B cell (primary cell): ENCODE data around the gene MRM2. TPM values are rescaled to one million over a fixed set of nuclear protein-coding genes. Genes with fewer than 3 reads are reported as not detected.
"Not testable (repeated sequence)": the region's sequence is repeated elsewhere in the genome, so short reads cannot be mapped to it uniquely, and the experiment has no call there.

Experiments used
- ATAC-seq: fragments of 200-7000 bp; cut with Tn5 transposase; one replicate; pipeline ENCODE4 v1.10.0; 2021; ENCODE audit warnings: low read depth, mild to moderate bottlenecking, moderate number of reproducible peaks, moderate library complexity
- CTCF ChIA-PET: fragments of 350-600 bp; sonication (Branson Sonifier 250); formaldehyde crosslinking; loops from one replicate; lab custom pipeline; 2021; ENCODE audit warnings: antibody characterized with exemption, inconsistent platforms; lab: Charles Lee
- POLR2A ChIA-PET: fragments of 350-600 bp; sonication (Branson Sonifier 250); formaldehyde crosslinking; loops from one replicate; lab custom pipeline; 2021; ENCODE audit warnings: antibody characterized with exemption; lab: Charles Lee
- DNase-seq: peaks from one replicate; pipeline ENCODE4 v3.0.0; 2013
- H2AFZ ChIP-seq: 2 replicates; pipeline ENCODE4 v1.6.1; 2012; ENCODE audit warnings: mild to moderate bottlenecking, low read depth, low read length; ENCODE audit not compliant: insufficient read depth, poor library complexity, severe bottlenecking
- H3K27ac ChIP-seq, 2 donors: 1 replicate in 1 of 2; 2 replicates in 1 of 2; pipeline ENCODE4 v1.5.1; 2012 to 2013; ENCODE audit warnings: low read length in 2 of 2, mild to moderate bottlenecking in 2 of 2, moderate library complexity in 1 of 2
- H3K27me3 ChIP-seq, 4 experiments: fragments of 200-600 bp in 1 of 4; sonication (generic) in 1 of 4; replicated peaks in 1 of 4; 1 replicate in 2 of 4; 2 replicates in 2 of 4; pipeline versions ENCODE4 v1.6.1 to v1.7.0; 2013 to 2016; ENCODE audit warnings: low read length in 3 of 4, mild to moderate bottlenecking in 2 of 4, mixed read lengths in 1 of 4, moderate library complexity in 1 of 4; ENCODE audit not compliant: insufficient read depth in 4 of 4, control insufficient read depth in 3 of 4; ENCODE audit errors: control extremely low read depth in 1 of 4
- H3K36me3 ChIP-seq, 2 experiments: replicated peaks in 1 of 2; 1 replicate in 1 of 2; 2 replicates in 1 of 2; pipeline versions ENCODE4 v1.6.1 to v1.7.1; 2013; ENCODE audit warnings: low read length in 1 of 2; ENCODE audit not compliant: insufficient read depth in 2 of 2, control insufficient read depth in 1 of 2; ENCODE audit errors: control extremely low read depth in 1 of 2, extremely low read depth in 1 of 2
- H3K4me1 ChIP-seq, 2 donors: fragments of 200-600 bp in 1 of 2; sonication (generic) in 1 of 2; 1 replicate in 1 of 2; 2 replicates in 1 of 2; pipeline versions ENCODE4 v1.5.1 to v1.6.1; 2013 to 2017; ENCODE audit warnings: low read length in 2 of 2; ENCODE audit not compliant: control insufficient read depth in 2 of 2, insufficient read depth in 2 of 2
- H3K4me2 ChIP-seq: replicated peaks from 2 replicates; pipeline ENCODE3; 2012; ENCODE audit warnings: mild to moderate bottlenecking, low read depth, low read length; ENCODE audit not compliant: poor library complexity, severe bottlenecking
- H3K4me3 ChIP-seq, 5 experiments: fragments of 200-600 bp in 1 of 5; sonication (generic) in 1 of 5; 1 replicate in 3 of 5; 2 replicates in 2 of 5; pipeline versions ENCODE4 v1.5.1 to v1.7.0; 2011 to 2016; ENCODE audit warnings: low read length in 4 of 5, mild to moderate bottlenecking in 4 of 5, low read depth in 2 of 5, control low read depth in 1 of 5, moderate library complexity in 1 of 5; ENCODE audit not compliant: insufficient read depth in 1 of 5; ENCODE audit errors: control extremely low read depth in 1 of 5, extremely low read depth in 1 of 5
- H3K79me2 ChIP-seq: fragments of 200-600 bp; sonication (generic); one replicate; pipeline ENCODE4 v1.6.0; 2016; ENCODE audit warnings: low read length; ENCODE audit not compliant: control insufficient read depth, insufficient read depth
- H3K9ac ChIP-seq: fragments of 200-600 bp; sonication (generic); 2 replicates; pipeline ENCODE4 v1.6.1; 2017; ENCODE audit warnings: mild to moderate bottlenecking, low read length, moderate library complexity
- H3K9me3 ChIP-seq, 3 donors: one replicate each; pipeline versions ENCODE4 v1.6.1 to v1.7.1; 2013; ENCODE audit warnings: low read length in 2 of 3; ENCODE audit not compliant: control insufficient read depth in 2 of 3, insufficient read depth in 1 of 3; ENCODE audit errors: control extremely low read depth in 1 of 3
- H4K20me1 ChIP-seq: 2 replicates; pipeline ENCODE4 v1.6.0; 2012; ENCODE audit warnings: mild to moderate bottlenecking, low read length; ENCODE audit not compliant: insufficient read depth, control insufficient read depth, poor library complexity, severe bottlenecking
- H3K27ac Mint-ChIP-seq: one replicate; pipeline ENCODE4 v1.8.0; 2021; ENCODE audit warnings: mixed read lengths
- H3K27me3 Mint-ChIP-seq: one replicate; pipeline ENCODE4 v1.8.0; 2021; ENCODE audit warnings: mixed read lengths
- H3K4me1 Mint-ChIP-seq: one replicate; pipeline ENCODE4 v1.8.0; 2021; ENCODE audit warnings: mixed read lengths
- H3K4me3 Mint-ChIP-seq: one replicate; pipeline ENCODE4 v1.8.0; 2021; ENCODE audit warnings: mixed read lengths
- H3K9me3 Mint-ChIP-seq: one replicate; pipeline ENCODE4 v1.8.0; 2022; ENCODE audit warnings: mixed read lengths; ENCODE audit not compliant: insufficient read depth
- CTCF ChIP-seq: fragments of 200-600 bp; IDR thresholded peaks from one replicate; pipeline ENCODE4 v1.8.0; 2022; ENCODE audit warnings: antibody characterized with exemption, mild to moderate bottlenecking
- EZH2 ChIP-seq: IDR thresholded peaks from 2 replicates; pipeline ENCODE4 v1.6.1; 2012; ENCODE audit warnings: borderline replicate concordance, low read depth, mild to moderate bottlenecking, moderate library complexity, low read length; ENCODE audit not compliant: insufficient read depth, poor library complexity, severe bottlenecking
- WGBS: methylation state at CpG from one replicate; pipeline ENCODE4 v1.1.5; 2013; ENCODE audit warnings: missing lambda C conversion rate; ENCODE audit not compliant: insufficient coverage; 5-methylcytosine and 5-hydroxymethylcytosine counted together
- intact Hi-C: fragments of 100-400 bp; cut with micrococcal nuclease; formaldehyde crosslinking; loops from one replicate; pipeline ENCODE4 v1.10.0; 2022
- polyA plus RNA-seq: library from polyadenylated mRNA; depleted of rRNA; stranded (reverse); fragments of >200 nt; gene quantifications from 2 replicates; pipeline ENCODE4 v1.2.3, GENCODE V29; 2012
- total RNA-seq, 2 donors: library from RNA; stranded (reverse); fragments of 120-200 nt in 1 of 2; gene quantifications; 1 replicate in 1 of 2; 2 replicates in 1 of 2; pipeline versions ENCODE4 v1.2.3 to v1.2.4, GENCODE V29; 2013 to 2022

The MRM2 gene
- total and polyA plus RNA-seq, 2 donors (not counting 1 experiment from before 2014, with no cell fraction given) = 9.2 to 29.0 TPM

DNA sequence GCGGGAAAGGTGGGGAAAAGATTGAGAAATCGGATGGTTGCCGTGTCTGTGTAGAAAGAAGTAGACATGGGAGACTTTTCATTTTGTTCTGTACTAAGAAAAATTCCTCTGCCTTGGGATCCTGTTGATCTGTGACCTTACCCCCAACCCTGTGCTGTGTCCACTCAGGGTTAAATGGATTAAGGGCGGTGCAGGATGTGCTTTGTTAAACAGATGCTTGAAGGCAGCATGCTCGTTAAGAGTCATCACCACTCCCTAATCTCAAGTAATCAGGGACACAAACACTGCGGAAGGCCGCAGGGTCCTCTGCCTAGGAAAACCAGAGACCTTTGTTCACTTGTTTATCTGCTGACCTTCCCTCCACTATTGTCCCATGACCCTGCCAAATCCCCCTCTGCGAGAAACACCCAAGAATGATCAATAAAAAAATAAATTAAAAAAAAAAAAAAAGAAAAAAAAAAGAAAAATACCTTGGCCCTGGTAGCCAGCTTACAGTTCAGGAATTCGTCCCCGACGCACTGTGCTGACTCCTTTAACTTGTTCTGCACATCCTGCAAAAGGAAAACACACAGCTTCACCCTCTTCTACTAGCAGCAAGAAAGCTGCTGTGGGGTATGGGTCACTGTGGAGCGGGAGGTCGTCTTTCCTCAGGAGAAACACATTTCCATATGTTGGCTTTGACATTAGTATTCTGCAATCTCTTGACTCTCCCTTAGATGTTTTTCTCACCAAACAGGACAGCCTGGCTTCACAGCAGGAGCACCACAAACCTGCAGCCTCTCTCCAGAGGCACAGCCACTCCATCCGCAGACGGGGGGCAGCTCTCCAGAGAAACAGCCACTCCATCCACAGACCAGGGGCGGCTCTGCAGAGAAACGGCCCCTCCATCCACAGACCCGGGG lies 27.3 kb upstream of the MRM2 start:
- H3K27ac ChIP-seq, H3K4me2 ChIP-seq, H3K27ac Mint-ChIP-seq, H4K20me1 ChIP-seq, intact Hi-C loops, H3K4me1 Mint-ChIP-seq, H3K27me3 Mint-ChIP-seq, H3K27me3 ChIP-seq, H3K9me3 ChIP-seq, ATAC-seq, DNase-seq, H3K9ac ChIP-seq, H3K4me1 ChIP-seq, H3K4me3 Mint-ChIP-seq, H3K9me3 Mint-ChIP-seq, CTCF ChIA-PET, H2AFZ ChIP-seq, H3K4me3 ChIP-seq: not testable (repeated sequence)
- 88% methylated on average over 5 of the region's 18 CpGs for WGBS
- Histone ChIP-seq H3K79me2 (peaks cover 10% of the 10 kb centered on the region), H3K36me3 (peaks cover 0 to 51% of the 10 kb centered on the region in 2 experiments)
- POLR2A ChIA-PET = interaction anchor here (0.6 kb wide), 1 partner anchor 11 kb away, joined by 3 read pairs; no protein-coding TSS in a partner anchor

GRCh38 chr7:2266911-2267310 lies 24.9 kb upstream of the MRM2 start:
- ATAC-seq = no peak
- intact Hi-C loops = no loop called here
- H3K4me3 Mint-ChIP-seq = no peak overlapping the region
- H3K27ac Mint-ChIP-seq = no peak overlapping the region
- Histone ChIP-seq H3K9me3 (no peaks in the 10 kb centered on the region), H3K36me3 (peaks cover 0 to 57% of the 10 kb centered on the region in 2 experiments), H3K4me2 (no peak overlapping the region), H4K20me1 (no peaks in the 10 kb centered on the region), H3K4me3 (no peak overlapping the region), H2AFZ (no peak overlapping the region), H3K27ac (no peak overlapping the region), H3K4me1 (peaks cover 7 to 8% of the 10 kb centered on the region in 2 donors), H3K79me2 (peaks cover 10% of the 10 kb centered on the region), H3K27me3 (no peaks in the 10 kb centered on the region), H3K9ac (no peak overlapping the region)
- H3K4me1 Mint-ChIP-seq = peaks cover 10% of the 10 kb centered on the region
- TF ChIP-seq EZH2 = no peak
- TF ChIP-seq CTCF = no peak
- ChIA-PET CTCF (no interaction called here), POLR2A (interaction anchor here (0.6 kb wide), 1 partner anchor 21 kb away, joined by 7 read pairs; no protein-coding TSS in a partner anchor)
- no peak for DNase-seq
- WGBS = 91% methylated on average over 10 of the region's 10 CpGs
- no peaks in the 10 kb centered on the region for H3K27me3 Mint-ChIP-seq
- H3K9me3 Mint-ChIP-seq = no peaks in the 10 kb centered on the region
